HL-60 (cell line): ENCODE data around the gene OR8B8.

Source experiments
- GABPA ChIP-seq: IDR thresholded peaks from 2 replicates; pipeline ENCODE4 v1.6.1; 2012; ENCODE audit warnings: low read depth
- POLR2AphosphoS5 ChIP-seq: IDR thresholded peaks from 2 replicates; pipeline ENCODE4 v1.6.1; 2012; ENCODE audit warnings: low read depth
- SPI1 ChIP-seq: IDR thresholded peaks from 2 replicates; pipeline ENCODE4 v1.6.1; 2012; ENCODE audit warnings: low read depth, mild to moderate bottlenecking, borderline replicate concordance
- TF ChIP-seq, protein P1 (sequence below): IDR thresholded peaks from one replicate; pipeline ENCODE4 v1.5.1; 2011; ENCODE audit warnings: low read length, control low read depth, inconsistent platforms; ENCODE audit not compliant: insufficient read depth
- TF ChIP-seq, protein P2 (sequence below): IDR thresholded peaks from 2 replicates; pipeline ENCODE4 v1.6.1; 2012; ENCODE audit warnings: low read depth; ENCODE audit not compliant: insufficient replicate concordance

DNA sequence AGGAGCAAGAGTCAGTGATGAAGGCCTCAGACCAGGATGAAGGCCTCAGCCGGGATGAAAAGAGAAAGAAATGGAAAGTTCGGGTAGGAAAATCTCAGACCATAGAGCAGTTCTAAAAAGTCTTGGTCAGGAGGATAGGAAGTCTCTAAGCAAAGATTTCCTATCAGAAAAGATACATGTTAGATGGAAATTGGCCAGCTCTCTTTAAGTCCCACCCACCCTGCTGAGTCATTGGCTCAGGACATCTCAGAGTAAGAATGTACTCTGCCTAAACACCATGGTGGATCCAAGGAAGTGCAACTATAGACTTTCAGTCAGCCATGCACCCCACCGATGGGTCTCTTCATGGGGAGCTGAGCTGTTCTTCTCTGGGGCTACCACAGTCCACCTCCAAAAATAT lies 51.1 kb downstream of the OR8B8 start:
- TF ChIP-seq, protein P1, sequence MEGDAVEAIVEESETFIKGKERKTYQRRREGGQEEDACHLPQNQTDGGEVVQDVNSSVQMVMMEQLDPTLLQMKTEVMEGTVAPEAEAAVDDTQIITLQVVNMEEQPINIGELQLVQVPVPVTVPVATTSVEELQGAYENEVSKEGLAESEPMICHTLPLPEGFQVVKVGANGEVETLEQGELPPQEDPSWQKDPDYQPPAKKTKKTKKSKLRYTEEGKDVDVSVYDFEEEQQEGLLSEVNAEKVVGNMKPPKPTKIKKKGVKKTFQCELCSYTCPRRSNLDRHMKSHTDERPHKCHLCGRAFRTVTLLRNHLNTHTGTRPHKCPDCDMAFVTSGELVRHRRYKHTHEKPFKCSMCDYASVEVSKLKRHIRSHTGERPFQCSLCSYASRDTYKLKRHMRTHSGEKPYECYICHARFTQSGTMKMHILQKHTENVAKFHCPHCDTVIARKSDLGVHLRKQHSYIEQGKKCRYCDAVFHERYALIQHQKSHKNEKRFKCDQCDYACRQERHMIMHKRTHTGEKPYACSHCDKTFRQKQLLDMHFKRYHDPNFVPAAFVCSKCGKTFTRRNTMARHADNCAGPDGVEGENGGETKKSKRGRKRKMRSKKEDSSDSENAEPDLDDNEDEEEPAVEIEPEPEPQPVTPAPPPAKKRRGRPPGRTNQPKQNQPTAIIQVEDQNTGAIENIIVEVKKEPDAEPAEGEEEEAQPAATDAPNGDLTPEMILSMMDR = no peak
- no peak for TF ChIP-seq POLR2AphosphoS5
- no peak for TF ChIP-seq GABPA
- TF ChIP-seq, protein P2, sequence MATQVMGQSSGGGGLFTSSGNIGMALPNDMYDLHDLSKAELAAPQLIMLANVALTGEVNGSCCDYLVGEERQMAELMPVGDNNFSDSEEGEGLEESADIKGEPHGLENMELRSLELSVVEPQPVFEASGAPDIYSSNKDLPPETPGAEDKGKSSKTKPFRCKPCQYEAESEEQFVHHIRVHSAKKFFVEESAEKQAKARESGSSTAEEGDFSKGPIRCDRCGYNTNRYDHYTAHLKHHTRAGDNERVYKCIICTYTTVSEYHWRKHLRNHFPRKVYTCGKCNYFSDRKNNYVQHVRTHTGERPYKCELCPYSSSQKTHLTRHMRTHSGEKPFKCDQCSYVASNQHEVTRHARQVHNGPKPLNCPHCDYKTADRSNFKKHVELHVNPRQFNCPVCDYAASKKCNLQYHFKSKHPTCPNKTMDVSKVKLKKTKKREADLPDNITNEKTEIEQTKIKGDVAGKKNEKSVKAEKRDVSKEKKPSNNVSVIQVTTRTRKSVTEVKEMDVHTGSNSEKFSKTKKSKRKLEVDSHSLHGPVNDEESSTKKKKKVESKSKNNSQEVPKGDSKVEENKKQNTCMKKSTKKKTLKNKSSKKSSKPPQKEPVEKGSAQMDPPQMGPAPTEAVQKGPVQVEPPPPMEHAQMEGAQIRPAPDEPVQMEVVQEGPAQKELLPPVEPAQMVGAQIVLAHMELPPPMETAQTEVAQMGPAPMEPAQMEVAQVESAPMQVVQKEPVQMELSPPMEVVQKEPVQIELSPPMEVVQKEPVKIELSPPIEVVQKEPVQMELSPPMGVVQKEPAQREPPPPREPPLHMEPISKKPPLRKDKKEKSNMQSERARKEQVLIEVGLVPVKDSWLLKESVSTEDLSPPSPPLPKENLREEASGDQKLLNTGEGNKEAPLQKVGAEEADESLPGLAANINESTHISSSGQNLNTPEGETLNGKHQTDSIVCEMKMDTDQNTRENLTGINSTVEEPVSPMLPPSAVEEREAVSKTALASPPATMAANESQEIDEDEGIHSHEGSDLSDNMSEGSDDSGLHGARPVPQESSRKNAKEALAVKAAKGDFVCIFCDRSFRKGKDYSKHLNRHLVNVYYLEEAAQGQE = no peak
- TF ChIP-seq SPI1 = no peak
